Vagina (tissue), 2 donors: ENCODE measurements around the gene SYNE1.

Experiments
- CTCF ChIP-seq, 3 experiments: fragments of 450-650 bp in 2 of 3; fragments of 200-600 bp in 1 of 3; sonication (generic) in 1 of 3; IDR thresholded peaks; one replicate each; pipeline ENCODE4 v1.5.1; 2017 to 2019; ENCODE audit warnings: antibody characterized with exemption in 3 of 3, mild to moderate bottlenecking in 2 of 3, moderate library complexity in 2 of 3
- POLR2AphosphoS5 ChIP-seq, 2 donors: sonication (generic); formaldehyde crosslinking; IDR thresholded peaks; one replicate each; pipeline ENCODE4 v1.9.0; 2017; ENCODE audit warnings: antibody characterized with exemption in 2 of 2, mild to moderate bottlenecking in 2 of 2, low read depth in 1 of 2; ENCODE audit not compliant: insufficient read depth in 1 of 2

- TF ChIP-seq POLR2AphosphoS5 (IDR thresholded peaks at IDR 0.05; ENCODE audit: insufficient read depth in 1 of 2, low read depth in 1 of 2) (no peak), CTCF (IDR thresholded peaks at IDR 0.05) (no peak)
Observed at GRCh38 chr6:152273002-152273401, 364.2 kb downstream of the SYNE1 start.
